Hepatocyte (in vitro differentiated cells): ENCODE measurements around the gene ATG13.

Source experiments
- EZH2 ChIP-seq: fragments of 200-600 bp; sonication (generic); IDR thresholded peaks from 2 replicates; pipeline ENCODE4 v1.6.1; 2016; ENCODE audit warnings: antibody characterized with exemption, mild to moderate bottlenecking, borderline replicate concordance
- EZH2phosphoT487 ChIP-seq: fragments of 200-600 bp; sonication (generic); IDR thresholded peaks from one replicate; pipeline ENCODE4 v1.6.1; 2018; ENCODE audit warnings: antibody characterized with exemption, mild to moderate bottlenecking, low read depth, moderate library complexity; ENCODE audit not compliant: unreplicated experiment, severe bottlenecking
- TF ChIP-seq, protein P1 (sequence below): fragments of 200-600 bp; sonication (generic); IDR thresholded peaks from 2 replicates; pipeline ENCODE4 v1.5.1; 2016; ENCODE audit warnings: antibody characterized with exemption, mild to moderate bottlenecking; ENCODE audit not compliant: poor library complexity

DNA sequence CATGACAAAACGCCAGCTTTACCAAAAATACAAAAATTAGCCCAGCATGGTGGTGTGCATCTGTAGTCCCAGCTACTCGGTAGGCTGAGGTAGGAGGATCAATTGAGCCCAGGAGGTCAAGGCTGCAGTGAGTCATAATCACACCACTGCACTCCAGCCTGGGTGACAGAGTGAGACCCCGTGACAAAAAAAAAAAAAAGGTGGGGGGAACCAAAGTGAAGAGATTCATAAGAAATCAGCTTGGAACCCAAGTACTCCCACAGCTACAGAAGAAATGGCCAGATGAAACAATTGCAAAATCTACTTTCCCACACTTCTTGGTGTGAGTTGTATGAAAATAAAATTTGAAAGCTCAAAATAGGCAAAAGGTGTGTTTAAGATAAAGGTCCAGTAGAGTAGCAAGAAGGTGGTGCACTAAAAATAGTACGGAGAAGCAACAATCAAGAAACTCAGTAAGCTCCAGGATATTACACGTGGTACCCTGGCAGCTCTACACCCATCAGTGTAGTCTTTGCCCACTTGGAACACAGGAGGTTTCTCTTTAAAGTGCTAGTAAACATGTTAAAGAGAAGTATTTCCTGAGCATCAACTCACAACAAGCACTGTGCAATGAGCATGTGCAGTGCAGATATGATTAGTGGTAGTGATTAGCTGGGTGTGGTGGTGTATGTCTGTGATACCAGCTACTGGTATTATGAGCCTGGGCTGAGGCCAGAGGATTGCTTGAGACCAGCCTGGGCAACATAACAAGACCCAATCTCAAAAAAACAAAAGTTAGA lies 5.6 kb upstream of the ATG13 start:
- no peak for TF ChIP-seq EZH2
- TF ChIP-seq, protein P1, sequence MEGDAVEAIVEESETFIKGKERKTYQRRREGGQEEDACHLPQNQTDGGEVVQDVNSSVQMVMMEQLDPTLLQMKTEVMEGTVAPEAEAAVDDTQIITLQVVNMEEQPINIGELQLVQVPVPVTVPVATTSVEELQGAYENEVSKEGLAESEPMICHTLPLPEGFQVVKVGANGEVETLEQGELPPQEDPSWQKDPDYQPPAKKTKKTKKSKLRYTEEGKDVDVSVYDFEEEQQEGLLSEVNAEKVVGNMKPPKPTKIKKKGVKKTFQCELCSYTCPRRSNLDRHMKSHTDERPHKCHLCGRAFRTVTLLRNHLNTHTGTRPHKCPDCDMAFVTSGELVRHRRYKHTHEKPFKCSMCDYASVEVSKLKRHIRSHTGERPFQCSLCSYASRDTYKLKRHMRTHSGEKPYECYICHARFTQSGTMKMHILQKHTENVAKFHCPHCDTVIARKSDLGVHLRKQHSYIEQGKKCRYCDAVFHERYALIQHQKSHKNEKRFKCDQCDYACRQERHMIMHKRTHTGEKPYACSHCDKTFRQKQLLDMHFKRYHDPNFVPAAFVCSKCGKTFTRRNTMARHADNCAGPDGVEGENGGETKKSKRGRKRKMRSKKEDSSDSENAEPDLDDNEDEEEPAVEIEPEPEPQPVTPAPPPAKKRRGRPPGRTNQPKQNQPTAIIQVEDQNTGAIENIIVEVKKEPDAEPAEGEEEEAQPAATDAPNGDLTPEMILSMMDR: no peak
- no peak for TF ChIP-seq EZH2phosphoT487
